HepG2 (cell line): ENCODE data around the gene AKAP7. TPM values are rescaled to one million over a fixed set of nuclear protein-coding genes. Genes with fewer than 3 reads are reported as not detected.

ENCODE experiments used
- BATF2 ChIP-seq: sonication (generic); formaldehyde crosslinking; IDR thresholded peaks from 2 replicates; pipeline ENCODE4 v1.8.0; 2022; ENCODE audit warnings: mild to moderate bottlenecking, missing genetic modification reagents, moderate library complexity
- BRD4 ChIP-seq: sonication (generic); formaldehyde crosslinking; IDR thresholded peaks from 2 replicates; pipeline ENCODE4 v1.4.0; 2020; ENCODE audit warnings: missing genetic modification reagents
- ELF3 ChIP-seq: IDR thresholded peaks from 2 replicates; pipeline ENCODE4 v1.6.1; 2016; ENCODE audit warnings: missing genetic modification reagents, missing compliant biosample characterization
- ELF4 ChIP-seq: sonication (generic); formaldehyde crosslinking; IDR thresholded peaks from 2 replicates; pipeline ENCODE4 v1.5.0; 2020; ENCODE audit warnings: missing genetic modification reagents, mild to moderate bottlenecking, moderate library complexity, borderline replicate concordance
- HBP1 ChIP-seq: IDR thresholded peaks from 2 replicates; pipeline ENCODE4 v1.6.1; 2016; ENCODE audit warnings: low read depth, control low read depth
- HNF4G ChIP-seq, 2 experiments: sonication (generic) in 1 of 2; formaldehyde crosslinking in 1 of 2; IDR thresholded peaks; 2 replicates each; pipeline versions ENCODE4 v1.4.0 to v1.6.1; 2011 to 2020; ENCODE audit warnings: borderline replicate concordance in 2 of 2, low read depth in 2 of 2, mild to moderate bottlenecking in 2 of 2, low read length in 1 of 2, missing genetic modification reagents in 1 of 2, moderate library complexity in 1 of 2
- HOXA3 ChIP-seq: sonication (generic); formaldehyde crosslinking; IDR thresholded peaks from 2 replicates; pipeline ENCODE4 v1.5.0; 2020; ENCODE audit warnings: missing genetic modification reagents
- REXO4 ChIP-seq: sonication (generic); formaldehyde crosslinking; IDR thresholded peaks from 2 replicates; pipeline ENCODE4 v1.8.0; 2022; ENCODE audit warnings: missing genetic modification reagents, mild to moderate bottlenecking, borderline replicate concordance
- ZMAT5 ChIP-seq: sonication (generic); formaldehyde crosslinking; IDR thresholded peaks from 2 replicates; pipeline ENCODE4 v1.5.0; 2020; ENCODE audit warnings: mild to moderate bottlenecking, low read depth, missing genetic modification reagents, borderline replicate concordance
- ZNF430 ChIP-seq: sonication (generic); formaldehyde crosslinking; IDR thresholded peaks from 2 replicates; pipeline ENCODE4 v1.9.0; 2021; ENCODE audit warnings: mild to moderate bottlenecking, missing genetic modification reagents
- ZNF546 ChIP-seq: sonication (generic); formaldehyde crosslinking; conservative IDR thresholded peaks from 2 replicates; pipeline ENCODE4 v1.8.1; 2023; ENCODE audit warnings: mild to moderate bottlenecking, missing genetic modification reagents
- ZNF549 ChIP-seq: sonication (generic); formaldehyde crosslinking; IDR thresholded peaks from 2 replicates; pipeline ENCODE4 v1.5.0; 2020; ENCODE audit warnings: missing genetic modification reagents
- ZNF691 ChIP-seq: sonication (generic); formaldehyde crosslinking; IDR thresholded peaks from 2 replicates; pipeline ENCODE4 v1.4.0; 2020; ENCODE audit warnings: missing genetic modification reagents, low read depth, mild to moderate bottlenecking, borderline replicate concordance
- ZNF788 ChIP-seq: sonication (generic); formaldehyde crosslinking; IDR thresholded peaks from 2 replicates; pipeline ENCODE4 v1.5.0; 2020; ENCODE audit warnings: mild to moderate bottlenecking, missing genetic modification reagents, borderline replicate concordance
- ZNF850 ChIP-seq: sonication (generic); formaldehyde crosslinking; conservative IDR thresholded peaks from 2 replicates; pipeline ENCODE4 v1.9.0; 2021; ENCODE audit warnings: mild to moderate bottlenecking, missing genetic modification reagents
- polyA plus RNA-seq, 8 experiments: library from polyadenylated mRNA; depleted of rRNA in 3 of 8; stranded (reverse) in 7 of 8; unstranded in 1 of 8; fragments of >200 nt; fragmentation: Illumina TruSeq in 4 of 8; extraction: Trizol in 4 of 8; gene quantifications; 2 replicates each; pipeline versions ENCODE4 v1.2.1 to v1.2.3, GENCODE V29; 2011 to 2016; ENCODE audit warnings: low read depth in 4 of 8, missing spikeins in 1 of 8, mixed read lengths in 1 of 8; ENCODE audit not compliant: insufficient read depth in 1 of 8
- total RNA-seq, 5 experiments: library from RNA; depleted of rRNA; stranded (reverse); fragments of >200 nt; fragmentation: Illumina TruSeq; extraction: Trizol; gene quantifications; 2 replicates each; pipeline ENCODE4 v1.2.3, GENCODE V29; 2016; ENCODE audit warnings: low read depth in 1 of 5

AKAP7 gene
- total and polyA plus RNA-seq, 2 of the 13 experiments (the other 11 are each of a cell fraction or from before 2014, with no cell fraction given) = 3.6 to 11.7 TPM

- TF ChIP-seq ZNF850 (CRISPR knock-in tag) (no peak), ZNF549 (CRISPR knock-in tag) (no peak), HNF4G (IDR thresholded peaks at IDR 0.05; ENCODE audit: borderline replicate concordance, low read depth, low read length) (no peak), HNF4G (CRISPR knock-in tag; IDR thresholded peaks at IDR 0.05; ENCODE audit: borderline replicate concordance, low read depth) (no peak), ZNF430 (CRISPR knock-in tag) (no peak), ZNF546 (CRISPR knock-in tag) (no peak), BRD4 (no peak), ZNF788 (CRISPR knock-in tag) (no peak), ZMAT5 (no peak), ELF4 (CRISPR knock-in tag) (no peak), ZNF691 (CRISPR knock-in tag) (no peak), HOXA3 (CRISPR knock-in tag) (no peak), HBP1 (CRISPR knock-in tag) (no peak), BATF2 (CRISPR knock-in tag) (no peak), ELF3 (CRISPR knock-in tag) (no peak), REXO4 (no peak)
These were observed 75.2 kb downstream of the AKAP7 start (continued) for GRCh38 chr6:131210469-131210868.
